ENCODE data around the gene SHISA3.

Gene SHISA3

GRCh38 chr4:42391981-42392380, 5.3 kb upstream of the SHISA3 start:
- no peak for DNase-seq (ENCODE audit: low spot score)

- DNase-seq (ENCODE audit: low spot score): no peak
Observed at GRCh38 chr4:42392436-42392835, 4.9 kb upstream of the SHISA3 start.

- DNase-seq (ENCODE audit: low spot score): no peak
Observed at GRCh38 chr4:42395595-42395994, 1.7 kb upstream of the SHISA3 start.

- DNase-seq (ENCODE audit: low spot score): no peak
Observed at GRCh38 chr4:42396361-42396751, 932 bp upstream of the SHISA3 start.

- no peak for DNase-seq (ENCODE audit: low spot score)
Observed at GRCh38 chr4:42397635-42398170, 415 bp downstream of the SHISA3 start.

- no peak for DNase-seq (ENCODE audit: low spot score)
Observed at GRCh38 chr4:42398171-42398870, 1.0 kb downstream of the SHISA3 start.

- DNase-seq (ENCODE audit: low spot score): no peak
Observed at GRCh38 chr4:42398871-42399331, 1.6 kb downstream of the SHISA3 start.

- DNase-seq (ENCODE audit: low spot score): no peak
Observed at GRCh38 chr4:42399393-42399792, 2.1 kb downstream of the SHISA3 start.

- DNase-seq (ENCODE audit: low spot score): no peak
Observed at GRCh38 chr4:42401171-42401570, 3.9 kb downstream of the SHISA3 start.

GRCh38 chr4:42404001-42404400, 6.7 kb downstream of the SHISA3 start:
- DNase-seq (ENCODE audit: low spot score): no peak

GRCh38 chr4:42410446-42410845, 13.2 kb downstream of the SHISA3 start:
- DNase-seq (ENCODE audit: low spot score): no peak

- DNase-seq (ENCODE audit: low spot score): no peak
Observed at GRCh38 chr4:42411803-42412202, 14.5 kb downstream of the SHISA3 start.

GRCh38 chr4:42412251-42412650, 15.0 kb downstream of the SHISA3 start:
- peak; percentile 56 for DNase-seq (ENCODE audit: low spot score)

- DNase-seq (ENCODE audit: low spot score): no peak
Observed at GRCh38 chr4:42415281-42415680, 18.0 kb downstream of the SHISA3 start.

GRCh38 chr4:42416017-42416416, 18.7 kb downstream of the SHISA3 start:
- no peak for DNase-seq (ENCODE audit: low spot score)

GRCh38 chr4:42417550-42417949, 20.3 kb downstream of the SHISA3 start:
- no peak for DNase-seq (ENCODE audit: low spot score)

GRCh38 chr4:42420140-42420539, 22.9 kb downstream of the SHISA3 start:
- no peak for DNase-seq (ENCODE audit: low spot score)

- DNase-seq (ENCODE audit: low spot score): no peak
Observed at GRCh38 chr4:42425146-42426065, 28.1 kb downstream of the SHISA3 start.

GRCh38 chr4:42428036-42428435, 30.7 kb downstream of the SHISA3 start:
- DNase-seq (ENCODE audit: low spot score): no peak

- DNase-seq (ENCODE audit: low spot score): no peak
Observed at GRCh38 chr4:42436928-42437565, 39.8 kb downstream of the SHISA3 start.

GRCh38 chr4:42440083-42440482, 42.8 kb downstream of the SHISA3 start:
- no peak for DNase-seq (ENCODE audit: low spot score)

- DNase-seq (ENCODE audit: low spot score): no peak
Observed at GRCh38 chr4:42442601-42443000, 45.3 kb downstream of the SHISA3 start.
